Skeletal muscle tissue (tissue), 4 donors: ENCODE measurements around the gene SSX2IP. TPM values are rescaled to one million over a fixed set of nuclear protein-coding genes. Genes with fewer than 3 reads are reported as not detected.

ENCODE experiments used
- H3K27ac ChIP-seq: one replicate; pipeline ENCODE4 v1.7.0; 2013; ENCODE audit warnings: mild to moderate bottlenecking, low read depth, low read length, inconsistent platforms
- H3K27me3 ChIP-seq, 3 donors: one replicate each; pipeline ENCODE4 v1.7.0; 2013; ENCODE audit warnings: low read length in 3 of 3; ENCODE audit not compliant: control insufficient read depth in 3 of 3, insufficient read depth in 3 of 3
- H3K36me3 ChIP-seq, 3 donors: one replicate each; pipeline ENCODE4 v1.7.0; 2013; ENCODE audit warnings: low read length in 3 of 3; ENCODE audit not compliant: control insufficient read depth in 3 of 3, insufficient read depth in 3 of 3
- H3K4me1 ChIP-seq, 3 donors: one replicate each; pipeline ENCODE4 v1.7.0; 2013; ENCODE audit warnings: low read length in 3 of 3, mild to moderate bottlenecking in 3 of 3; ENCODE audit not compliant: control insufficient read depth in 3 of 3, insufficient read depth in 3 of 3
- H3K4me3 ChIP-seq, 3 donors: one replicate each; pipeline ENCODE4 v1.7.0; 2013; ENCODE audit warnings: low read length in 3 of 3
- H3K9ac ChIP-seq, 3 donors: one replicate each; pipeline ENCODE4 v1.7.0; 2013; ENCODE audit warnings: low read length in 3 of 3, mild to moderate bottlenecking in 3 of 3, moderate library complexity in 2 of 3, low read depth in 1 of 3
- H3K9me3 ChIP-seq, 3 donors: one replicate each; pipeline ENCODE4 v1.7.0; 2013; ENCODE audit warnings: low read length in 3 of 3; ENCODE audit not compliant: control insufficient read depth in 3 of 3
- total RNA-seq: library from RNA; depleted of rRNA; stranded (reverse); fragments of >200 nt; gene quantifications from one replicate; pipeline ENCODE4 v1.2.3, GENCODE V29; 2014
- donor health status: Osteomylitis.

Gene SSX2IP
- total RNA-seq, 1 donor from 2014 or later, result 7.8 TPM

- Histone ChIP-seq H3K9me3 (no peaks in the 10 kb centered on the region), H3K4me3 (no peak overlapping the region), H3K36me3 (no peaks in the 10 kb centered on the region), H3K27ac (no peak overlapping the region), H3K27me3 (no peaks in the 10 kb centered on the region), H3K9ac (no peak overlapping the region), H3K4me1 (peaks cover 0 to 5% (median 4%) of the 10 kb centered on the region in 3 donors)
These were observed 65.4 kb downstream of the SSX2IP start for GRCh38 chr1:84624876-84625275.

- no peaks in the 10 kb centered on the region for H3K36me3 ChIP-seq
- no peaks in the 10 kb centered on the region for H3K9me3 ChIP-seq
- H3K9ac ChIP-seq, result no peak overlapping the region
- no peaks in the 10 kb centered on the region for H3K27me3 ChIP-seq
- no peak overlapping the region for H3K27ac ChIP-seq
- H3K4me3 ChIP-seq, result no peak overlapping the region
- peaks cover 0 to 7% (median 5%) of the 10 kb centered on the region in 3 donors for H3K4me1 ChIP-seq
These were observed 68.7 kb downstream of the SSX2IP start for GRCh38 chr1:84621553-84621952.

GRCh38 chr1:84620720-84621313 is 69.4 kb downstream of the SSX2IP start:
- Histone ChIP-seq H3K9me3 (no peaks in the 10 kb centered on the region), H3K4me1 (peaks cover 0 to 7% (median 5%) of the 10 kb centered on the region in 3 donors), H3K27me3 (no peaks in the 10 kb centered on the region), H3K9ac (peak overlapping the region; percentile 51 to 71 (median 54)), H3K36me3 (no peaks in the 10 kb centered on the region), H3K27ac (no peak overlapping the region), H3K4me3 (peak overlapping the region; percentile 72 to 90 (median 79))

- Histone ChIP-seq H3K36me3 (no peaks in the 10 kb centered on the region), H3K27ac (no peak overlapping the region), H3K4me3 (no peak overlapping the region), H3K9me3 (no peaks in the 10 kb centered on the region), H3K4me1 (peaks cover 0 to 7% (median 5%) of the 10 kb centered on the region in 3 donors), H3K27me3 (no peaks in the 10 kb centered on the region), H3K9ac (no peak overlapping the region)
These were observed 70.7 kb downstream of the SSX2IP start for GRCh38 chr1:84619383-84620102.

GRCh38 chr1:84617349-84617748 is 72.9 kb downstream of the SSX2IP start:
- H3K27me3 ChIP-seq, result no peaks in the 10 kb centered on the region
- no peaks in the 10 kb centered on the region for H3K9me3 ChIP-seq
- H3K27ac ChIP-seq, result no peak overlapping the region
- H3K36me3 ChIP-seq, result no peaks in the 10 kb centered on the region
- H3K9ac ChIP-seq, result no peak overlapping the region
- no peak overlapping the region for H3K4me3 ChIP-seq
- H3K4me1 ChIP-seq, result peaks cover 0 to 7% (median 5%) of the 10 kb centered on the region in 3 donors

- Histone ChIP-seq H3K27me3 (no peaks in the 10 kb centered on the region), H3K9me3 (no peaks in the 10 kb centered on the region), H3K9ac (no peak overlapping the region), H3K4me3 (no peak overlapping the region), H3K27ac (no peak overlapping the region), H3K36me3 (no peaks in the 10 kb centered on the region), H3K4me1 (peaks cover 0 to 7% (median 4%) of the 10 kb centered on the region in 3 donors)
These were observed 74.5 kb downstream of the SSX2IP start for GRCh38 chr1:84615790-84616189.

GRCh38 chr1:84613887-84614286 is 76.4 kb downstream of the SSX2IP start:
- no peaks in the 10 kb centered on the region for H3K27me3 ChIP-seq
- H3K4me3 ChIP-seq, result no peak overlapping the region
- no peak overlapping the region for H3K9ac ChIP-seq
- no peaks in the 10 kb centered on the region for H3K4me1 ChIP-seq
- no peaks in the 10 kb centered on the region for H3K9me3 ChIP-seq
- no peak overlapping the region for H3K27ac ChIP-seq
- H3K36me3 ChIP-seq, result no peaks in the 10 kb centered on the region

GRCh38 chr1:84613026-84613425 is 77.2 kb downstream of the SSX2IP start:
- H3K27ac ChIP-seq, result no peak overlapping the region
- no peaks in the 10 kb centered on the region for H3K4me1 ChIP-seq
- no peaks in the 10 kb centered on the region for H3K9me3 ChIP-seq
- H3K4me3 ChIP-seq, result no peak overlapping the region
- H3K9ac ChIP-seq, result no peak overlapping the region
- no peaks in the 10 kb centered on the region for H3K36me3 ChIP-seq
- H3K27me3 ChIP-seq, result no peaks in the 10 kb centered on the region

GRCh38 chr1:84611796-84612195 is 78.5 kb downstream of the SSX2IP start:
- no peak overlapping the region for H3K27ac ChIP-seq
- H3K4me1 ChIP-seq, result no peaks in the 10 kb centered on the region
- H3K9ac ChIP-seq, result no peak overlapping the region
- H3K4me3 ChIP-seq, result no peak overlapping the region
- H3K36me3 ChIP-seq, result no peaks in the 10 kb centered on the region
- H3K9me3 ChIP-seq, result no peaks in the 10 kb centered on the region
- H3K27me3 ChIP-seq, result no peaks in the 10 kb centered on the region

GRCh38 chr1:84611091-84611490 is 79.2 kb downstream of the SSX2IP start:
- no peaks in the 10 kb centered on the region for H3K27me3 ChIP-seq
- H3K36me3 ChIP-seq, result no peaks in the 10 kb centered on the region
- H3K27ac ChIP-seq, result no peak overlapping the region
- H3K9me3 ChIP-seq, result no peaks in the 10 kb centered on the region
- H3K9ac ChIP-seq, result no peak overlapping the region
- no peaks in the 10 kb centered on the region for H3K4me1 ChIP-seq
- no peak overlapping the region for H3K4me3 ChIP-seq
